ENCODE measurements around the gene NECTIN4. TPM values are rescaled to one million over a fixed set of nuclear protein-coding genes. Genes with fewer than 3 reads are reported as not detected.
"Not testable (repeated sequence)": the region's sequence is repeated elsewhere in the genome, so short reads cannot be mapped to it uniquely, and the experiment has no call there.

The NECTIN4 gene
- total RNA-seq, 1 donor from 2014 or later: not detected

DNA sequence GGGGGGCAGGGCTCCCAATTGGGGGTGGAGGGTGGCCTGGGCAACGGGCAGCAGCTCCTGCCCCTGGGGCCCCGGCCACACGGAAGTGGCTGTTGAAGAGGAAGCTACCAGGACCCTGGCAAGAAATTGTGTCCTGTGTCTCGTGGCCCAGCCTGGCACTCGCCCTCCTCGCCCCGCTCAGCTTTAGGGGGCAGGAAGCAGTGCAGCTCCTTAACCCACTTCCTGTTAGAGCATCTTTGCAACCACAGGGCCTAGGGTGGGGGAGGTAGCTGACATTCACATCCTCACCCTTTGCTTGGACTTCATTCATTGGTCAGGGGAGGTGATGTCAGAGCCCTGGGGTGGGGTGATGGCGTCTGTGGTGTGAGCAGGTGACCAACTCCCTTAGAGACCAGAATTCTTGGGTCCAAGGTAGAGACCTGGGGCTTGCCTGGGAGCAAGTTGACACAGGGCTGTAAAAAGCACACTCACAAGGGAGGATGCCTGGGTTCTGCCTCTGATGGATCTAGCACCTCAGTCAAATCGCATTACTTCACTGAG is 19.6 kb downstream of the NECTIN4 start, which contains the start of gene ARHGAP30:
ARHGAP30 (minus strand) TSS at position 161 of the 540 bp plus-strand sequence. CDS start 267 bp downstream, outside the sequence.
- no peaks in the 10 kb centered on the region for H3K36me3 Mint-ChIP-seq (ENCODE audit: low read depth)
- no peak within 1 kb of the TSS for H3K4me3 Mint-ChIP-seq

DNA sequence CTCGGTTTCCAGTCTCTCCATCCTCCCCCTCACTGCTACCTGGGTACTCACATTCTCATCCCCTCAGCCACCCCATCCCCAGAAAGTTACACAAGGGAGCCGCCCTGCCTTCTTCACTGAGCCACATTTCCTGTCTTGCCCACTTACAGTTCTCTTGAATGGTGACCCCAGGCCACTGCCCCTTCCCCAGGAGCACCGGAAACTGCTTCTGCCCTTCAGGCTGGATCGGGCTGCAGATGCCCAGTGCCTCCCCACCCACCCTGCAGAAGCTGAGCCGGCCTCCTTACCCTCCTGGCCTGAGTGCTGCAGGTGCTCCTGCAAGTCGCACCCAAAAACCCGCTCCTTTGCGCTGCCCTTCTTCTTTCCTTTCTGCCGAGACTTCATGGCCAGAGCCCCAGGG is 20.1 kb downstream of the NECTIN4 start:
- Mint-ChIP-seq H3K4me1 (peaks cover 21% of the 10 kb centered on the region), H3K4me3 (no peak overlapping the region), H3K27ac (ENCODE audit: unreplicated experiment) (no peak overlapping the region), H3K9me3 (no peaks in the 10 kb centered on the region), H3K36me3 (ENCODE audit: low read depth) (no peaks in the 10 kb centered on the region), H3K27me3 (ENCODE audit: low read depth) (peaks cover 12% of the 10 kb centered on the region)
- no peak for DNase-seq (ENCODE audit: low read depth, low spot score)
- TF ChIP-seq, protein P1, sequence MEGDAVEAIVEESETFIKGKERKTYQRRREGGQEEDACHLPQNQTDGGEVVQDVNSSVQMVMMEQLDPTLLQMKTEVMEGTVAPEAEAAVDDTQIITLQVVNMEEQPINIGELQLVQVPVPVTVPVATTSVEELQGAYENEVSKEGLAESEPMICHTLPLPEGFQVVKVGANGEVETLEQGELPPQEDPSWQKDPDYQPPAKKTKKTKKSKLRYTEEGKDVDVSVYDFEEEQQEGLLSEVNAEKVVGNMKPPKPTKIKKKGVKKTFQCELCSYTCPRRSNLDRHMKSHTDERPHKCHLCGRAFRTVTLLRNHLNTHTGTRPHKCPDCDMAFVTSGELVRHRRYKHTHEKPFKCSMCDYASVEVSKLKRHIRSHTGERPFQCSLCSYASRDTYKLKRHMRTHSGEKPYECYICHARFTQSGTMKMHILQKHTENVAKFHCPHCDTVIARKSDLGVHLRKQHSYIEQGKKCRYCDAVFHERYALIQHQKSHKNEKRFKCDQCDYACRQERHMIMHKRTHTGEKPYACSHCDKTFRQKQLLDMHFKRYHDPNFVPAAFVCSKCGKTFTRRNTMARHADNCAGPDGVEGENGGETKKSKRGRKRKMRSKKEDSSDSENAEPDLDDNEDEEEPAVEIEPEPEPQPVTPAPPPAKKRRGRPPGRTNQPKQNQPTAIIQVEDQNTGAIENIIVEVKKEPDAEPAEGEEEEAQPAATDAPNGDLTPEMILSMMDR (conservative IDR thresholded peaks at IDR 0.05): no peak

More for the DNA sequence above, 19.6 kb downstream of the NECTIN4 start, which contains the start of gene ARHGAP30:
- peaks cover 24% of the 10 kb centered on the region for H3K4me1 Mint-ChIP-seq
- H3K27me3 Mint-ChIP-seq (ENCODE audit: low read depth): peaks cover 7% of the 10 kb centered on the region
- H3K27ac Mint-ChIP-seq (ENCODE audit: unreplicated experiment): no peak within 1 kb of the TSS
- no peaks in the 10 kb centered on the region for H3K9me3 Mint-ChIP-seq
- TF ChIP-seq, protein P1 (conservative IDR thresholded peaks at IDR 0.05): no peak
- no peak for DNase-seq (ENCODE audit: low read depth, low spot score)

DNA sequence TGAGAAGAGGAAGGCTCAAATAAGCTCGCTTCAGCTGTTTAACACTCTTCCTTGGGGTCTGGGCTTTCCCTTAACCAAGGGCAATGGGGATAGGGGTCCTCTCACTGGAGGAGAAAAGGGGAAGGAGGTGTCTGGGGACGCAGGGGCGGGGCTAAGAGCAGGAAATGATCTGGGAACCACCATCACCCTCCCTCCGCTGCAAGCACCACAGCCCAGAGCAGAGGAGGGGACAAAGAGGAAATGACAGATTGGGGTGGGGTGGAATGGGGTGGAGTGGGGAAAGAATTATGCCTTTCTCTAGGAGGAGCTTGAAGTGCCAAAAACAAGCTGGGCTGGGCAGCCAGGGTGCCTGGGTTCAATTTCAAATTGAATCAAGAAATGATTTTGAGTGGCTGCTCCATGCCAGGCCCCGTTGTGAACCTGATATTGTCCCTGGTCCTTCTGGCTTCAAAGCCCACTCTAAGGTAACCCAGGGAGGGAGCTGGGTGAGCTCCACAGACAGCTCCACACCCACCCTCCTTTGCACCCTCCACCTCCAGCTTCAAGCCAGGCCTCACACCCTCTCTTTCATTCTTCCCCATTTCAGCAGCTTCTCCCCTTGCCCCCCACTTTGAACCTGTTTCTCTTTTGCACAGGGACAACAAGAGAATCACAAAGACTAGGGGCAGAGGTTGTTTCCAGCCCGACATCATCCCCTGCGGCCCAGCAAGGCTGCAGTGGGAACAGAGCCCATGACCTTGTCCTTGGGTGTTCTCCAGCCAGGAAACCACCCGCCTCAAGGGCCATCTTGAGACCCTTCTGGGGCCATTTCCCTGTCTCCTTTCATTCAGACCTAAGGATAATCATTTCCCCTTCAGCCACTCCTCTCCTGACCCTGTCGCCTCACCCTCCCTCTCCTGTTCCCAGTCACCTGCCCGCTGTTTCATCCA is 20.8 kb downstream of the NECTIN4 start:
- Mint-ChIP-seq H3K9me3 (no peaks in the 10 kb centered on the region), H3K27me3 (ENCODE audit: low read depth) (peaks cover 18% of the 10 kb centered on the region), H3K36me3 (ENCODE audit: low read depth) (no peaks in the 10 kb centered on the region), H3K4me3 (no peak overlapping the region), H3K4me1 (peaks cover 17% of the 10 kb centered on the region), H3K27ac (ENCODE audit: unreplicated experiment) (peak overlapping the region; percentile 43)
- no peak for DNase-seq (ENCODE audit: low read depth, low spot score)
- TF ChIP-seq, protein P1 (conservative IDR thresholded peaks at IDR 0.05): no peak

DNA sequence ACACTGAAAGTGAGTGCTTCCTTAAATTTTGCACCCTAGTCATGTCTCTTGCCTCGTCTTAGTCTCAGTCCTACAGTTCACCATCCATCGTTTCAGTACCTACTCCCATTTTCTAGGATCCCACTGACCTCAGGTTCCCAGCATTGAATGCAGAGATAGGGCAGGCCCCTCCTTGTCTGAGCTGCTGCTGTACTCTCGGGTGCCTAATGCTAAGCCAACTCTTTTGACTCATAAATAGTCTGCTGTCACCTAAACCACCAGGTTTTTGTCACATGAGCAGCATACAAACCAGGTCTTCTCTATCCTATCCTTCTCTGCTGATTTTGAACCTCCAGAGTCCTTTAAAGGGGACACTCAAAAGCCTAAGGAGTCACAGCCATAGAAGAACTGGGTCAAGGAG is 22.7 kb downstream of the NECTIN4 start:
- no peak for DNase-seq (ENCODE audit: low read depth, low spot score)
- H3K36me3 Mint-ChIP-seq (ENCODE audit: low read depth): no peaks in the 10 kb centered on the region
- no peaks in the 10 kb centered on the region for H3K4me1 Mint-ChIP-seq
- H3K4me3 Mint-ChIP-seq: no peak overlapping the region
- H3K27me3 Mint-ChIP-seq (ENCODE audit: low read depth): peaks cover 31% of the 10 kb centered on the region
- no peak overlapping the region for H3K27ac Mint-ChIP-seq (ENCODE audit: unreplicated experiment)
- H3K9me3 Mint-ChIP-seq: no peaks in the 10 kb centered on the region
- TF ChIP-seq, protein P1 (conservative IDR thresholded peaks at IDR 0.05): no peak

DNA sequence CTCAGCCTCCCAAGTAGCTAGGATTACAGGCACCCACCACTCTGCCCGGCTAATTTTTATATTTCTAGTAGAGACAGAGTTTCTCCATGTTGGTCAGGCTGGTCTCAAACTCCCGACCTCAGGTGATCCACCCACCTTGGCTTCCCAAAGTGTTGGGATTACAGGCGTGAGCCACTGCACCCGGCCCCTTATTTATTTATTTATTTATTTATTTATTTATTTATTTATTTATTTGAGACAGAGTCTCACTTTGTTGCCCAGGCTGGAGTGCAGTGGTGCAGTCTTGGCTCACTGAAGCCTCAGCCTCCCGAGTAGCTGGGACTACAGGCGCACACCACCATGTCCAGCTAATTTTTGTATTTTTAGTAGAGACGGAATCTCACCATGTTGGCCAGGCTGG is 23.7 kb downstream of the NECTIN4 start:
- DNase-seq (ENCODE audit: low read depth, low spot score); H3K36me3 Mint-ChIP-seq (ENCODE audit: low read depth); H3K9me3 Mint-ChIP-seq; H3K4me3 Mint-ChIP-seq; H3K4me1 Mint-ChIP-seq; H3K27ac Mint-ChIP-seq (ENCODE audit: unreplicated experiment): not testable (repeated sequence)
- H3K27me3 Mint-ChIP-seq (ENCODE audit: low read depth): peaks cover 31% of the 10 kb centered on the region

DNA sequence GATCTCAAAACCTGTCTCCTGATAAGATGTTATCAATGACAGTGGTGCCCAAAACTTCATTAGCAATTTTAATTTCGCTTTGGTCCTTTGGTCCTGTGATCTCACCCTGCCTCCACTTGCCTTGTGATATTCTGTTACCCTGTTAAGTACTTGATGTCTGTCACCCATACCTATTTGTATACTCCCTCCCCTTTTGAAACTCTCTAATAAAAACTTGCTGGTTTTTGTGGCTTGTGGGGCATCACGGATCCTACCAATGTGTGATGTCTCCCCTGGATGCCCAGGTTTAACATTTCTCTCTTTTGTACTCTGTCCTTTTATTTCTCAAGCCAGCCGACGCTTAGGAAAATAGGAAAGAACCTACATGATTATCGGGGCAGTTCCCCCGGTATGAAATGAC is 25.4 kb downstream of the NECTIN4 start:
- peaks cover 31% of the 10 kb centered on the region for H3K27me3 Mint-ChIP-seq (ENCODE audit: low read depth)
- not testable (repeated sequence) for H3K9me3 Mint-ChIP-seq; H3K4me1 Mint-ChIP-seq; H3K36me3 Mint-ChIP-seq (ENCODE audit: low read depth); H3K4me3 Mint-ChIP-seq; DNase-seq (ENCODE audit: low read depth, low spot score); H3K27ac Mint-ChIP-seq (ENCODE audit: unreplicated experiment)
